ENCODE results near the gene LHX3.

The LHX3 gene

GRCh38 chr9:136223871-136224640, 19.1 kb upstream of the LHX3 start:
- no peak overlapping the region for H3K4me3 ChIP-seq (ENCODE audit: low read length)
- TF ChIP-seq, protein P1, sequence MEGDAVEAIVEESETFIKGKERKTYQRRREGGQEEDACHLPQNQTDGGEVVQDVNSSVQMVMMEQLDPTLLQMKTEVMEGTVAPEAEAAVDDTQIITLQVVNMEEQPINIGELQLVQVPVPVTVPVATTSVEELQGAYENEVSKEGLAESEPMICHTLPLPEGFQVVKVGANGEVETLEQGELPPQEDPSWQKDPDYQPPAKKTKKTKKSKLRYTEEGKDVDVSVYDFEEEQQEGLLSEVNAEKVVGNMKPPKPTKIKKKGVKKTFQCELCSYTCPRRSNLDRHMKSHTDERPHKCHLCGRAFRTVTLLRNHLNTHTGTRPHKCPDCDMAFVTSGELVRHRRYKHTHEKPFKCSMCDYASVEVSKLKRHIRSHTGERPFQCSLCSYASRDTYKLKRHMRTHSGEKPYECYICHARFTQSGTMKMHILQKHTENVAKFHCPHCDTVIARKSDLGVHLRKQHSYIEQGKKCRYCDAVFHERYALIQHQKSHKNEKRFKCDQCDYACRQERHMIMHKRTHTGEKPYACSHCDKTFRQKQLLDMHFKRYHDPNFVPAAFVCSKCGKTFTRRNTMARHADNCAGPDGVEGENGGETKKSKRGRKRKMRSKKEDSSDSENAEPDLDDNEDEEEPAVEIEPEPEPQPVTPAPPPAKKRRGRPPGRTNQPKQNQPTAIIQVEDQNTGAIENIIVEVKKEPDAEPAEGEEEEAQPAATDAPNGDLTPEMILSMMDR (conservative IDR thresholded peaks at IDR 0.05; ENCODE audit: low read length), result no peak

GRCh38 chr9:136222906-136223285, 18.0 kb upstream of the LHX3 start:
- H3K4me3 ChIP-seq (ENCODE audit: low read length), result no peak overlapping the region
- DNase-seq (ENCODE audit: low read depth), result no peak
- TF ChIP-seq, protein P1 (conservative IDR thresholded peaks at IDR 0.05; ENCODE audit: low read length), result no peak

More at GRCh38 chr9:136223871-136224640, 19.1 kb upstream of the LHX3 start:
- no peak for DNase-seq (ENCODE audit: low read depth)

GRCh38 chr9:136222166-136222905, 17.4 kb upstream of the LHX3 start:
- TF ChIP-seq, protein P1 (conservative IDR thresholded peaks at IDR 0.05; ENCODE audit: low read length), result no peak
- DNase-seq (ENCODE audit: low read depth), result no peak
- H3K4me3 ChIP-seq (ENCODE audit: low read length), result no peak overlapping the region

- TF ChIP-seq, protein P1 (conservative IDR thresholded peaks at IDR 0.05; ENCODE audit: low read length), result no peak
- no peak overlapping the region for H3K4me3 ChIP-seq (ENCODE audit: low read length)
- DNase-seq (ENCODE audit: low read depth), result no peak
These were observed 15.2 kb upstream of the LHX3 start for GRCh38 chr9:136220017-136220729.

- H3K4me3 ChIP-seq (ENCODE audit: low read length), result no peak overlapping the region
- TF ChIP-seq, protein P1 (conservative IDR thresholded peaks at IDR 0.05; ENCODE audit: low read length), result no peak
These were observed 14.3 kb upstream of the LHX3 start for GRCh38 chr9:136219276-136219675.

GRCh38 chr9:136218673-136219072, 13.7 kb upstream of the LHX3 start:
- TF ChIP-seq, protein P1 (conservative IDR thresholded peaks at IDR 0.05; ENCODE audit: low read length), result no peak
- H3K4me3 ChIP-seq (ENCODE audit: low read length), result no peak overlapping the region

More at GRCh38 chr9:136219276-136219675, 14.3 kb upstream of the LHX3 start:
- DNase-seq (ENCODE audit: low read depth), result peak; percentile 13

More at GRCh38 chr9:136218673-136219072, 13.7 kb upstream of the LHX3 start:
- DNase-seq (ENCODE audit: low read depth), result no peak

All from AG10803 (cell line).